Gastrocnemius medialis (tissue), 4 donors: ENCODE results near the gene RASA3.

Experiments
- POLR2A ChIP-seq, 2 donors: fragments of 450-650 bp; IDR thresholded peaks; one replicate each; pipeline ENCODE4 v1.6.1; 2017; ENCODE audit warnings: antibody characterized with exemption in 2 of 2, mild to moderate bottlenecking in 2 of 2, moderate library complexity in 2 of 2
- TF ChIP-seq, protein P1 (sequence below), 5 experiments: fragments of 450-650 bp in 3 of 5; fragments of 200-600 bp in 2 of 5; sonication (generic) in 2 of 5; IDR thresholded peaks in 4 of 5; conservative IDR thresholded peaks in 1 of 5; 1 replicate in 4 of 5; 2 replicates in 1 of 5; pipeline ENCODE4 v1.5.1; 2016 to 2019; ENCODE audit warnings: antibody characterized with exemption in 5 of 5, mild to moderate bottlenecking in 3 of 5, moderate library complexity in 3 of 5

- TF ChIP-seq, protein P1, sequence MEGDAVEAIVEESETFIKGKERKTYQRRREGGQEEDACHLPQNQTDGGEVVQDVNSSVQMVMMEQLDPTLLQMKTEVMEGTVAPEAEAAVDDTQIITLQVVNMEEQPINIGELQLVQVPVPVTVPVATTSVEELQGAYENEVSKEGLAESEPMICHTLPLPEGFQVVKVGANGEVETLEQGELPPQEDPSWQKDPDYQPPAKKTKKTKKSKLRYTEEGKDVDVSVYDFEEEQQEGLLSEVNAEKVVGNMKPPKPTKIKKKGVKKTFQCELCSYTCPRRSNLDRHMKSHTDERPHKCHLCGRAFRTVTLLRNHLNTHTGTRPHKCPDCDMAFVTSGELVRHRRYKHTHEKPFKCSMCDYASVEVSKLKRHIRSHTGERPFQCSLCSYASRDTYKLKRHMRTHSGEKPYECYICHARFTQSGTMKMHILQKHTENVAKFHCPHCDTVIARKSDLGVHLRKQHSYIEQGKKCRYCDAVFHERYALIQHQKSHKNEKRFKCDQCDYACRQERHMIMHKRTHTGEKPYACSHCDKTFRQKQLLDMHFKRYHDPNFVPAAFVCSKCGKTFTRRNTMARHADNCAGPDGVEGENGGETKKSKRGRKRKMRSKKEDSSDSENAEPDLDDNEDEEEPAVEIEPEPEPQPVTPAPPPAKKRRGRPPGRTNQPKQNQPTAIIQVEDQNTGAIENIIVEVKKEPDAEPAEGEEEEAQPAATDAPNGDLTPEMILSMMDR (IDR thresholded peaks at IDR 0.05 in 4 of 5, conservative IDR thresholded peaks at IDR 0.05 in 1 of 5) = no peak
- TF ChIP-seq POLR2A (IDR thresholded peaks at IDR 0.05) = no peak
Measured at GRCh38 chr13:114015969-114016295, 116.5 kb downstream of the RASA3 start.
